ENCODE measurements around the gene SYNGR2. TPM values are rescaled to one million over a fixed set of nuclear protein-coding genes. Genes with fewer than 3 reads are reported as not detected.

The SYNGR2 gene
- total and polyA plus RNA-seq, 9 of the 15 experiments (the other 6 are each of a cell fraction or from before 2014, with no cell fraction given) = 1.4 to 173 (median 87.8) TPM

DNA sequence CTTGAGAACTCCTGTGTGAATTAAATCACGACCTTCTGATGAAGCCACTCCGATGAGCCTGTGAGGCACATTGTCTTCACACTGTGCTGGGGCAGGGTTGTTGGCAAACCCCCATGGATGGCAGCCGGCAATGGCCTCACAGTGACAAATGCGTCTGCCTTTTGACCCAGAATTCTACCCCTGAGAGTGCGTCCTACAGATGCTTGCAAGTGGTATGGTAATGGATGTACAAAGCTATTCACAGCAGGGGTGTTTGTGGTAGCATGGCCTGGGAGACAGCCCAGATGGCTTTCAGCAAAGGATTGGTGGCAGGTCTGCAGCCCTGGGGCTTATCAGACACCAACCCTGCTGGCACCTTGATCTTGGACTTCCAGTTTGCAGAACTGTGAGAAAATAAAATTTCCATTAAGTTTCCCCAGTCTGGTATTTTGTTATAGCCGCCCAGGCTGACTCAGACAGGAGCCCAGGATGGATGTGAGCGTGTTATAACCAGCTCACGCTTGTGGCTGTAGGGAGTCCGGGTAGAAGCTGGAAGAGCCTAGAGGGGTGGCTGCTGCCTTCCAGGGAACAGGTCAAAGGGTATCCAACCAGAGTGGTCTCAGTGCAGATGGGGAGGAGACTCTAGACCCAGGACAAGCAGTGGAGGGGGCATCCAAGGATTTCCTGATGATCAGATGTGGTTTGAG lies 28.9 kb downstream of the SYNGR2 start:
- Histone ChIP-seq H3K9me3 (replicated peaks; ENCODE audit: control insufficient read depth, insufficient read depth, low read depth, low read length) (no peaks in the 10 kb centered on the region), H3K27me3 (ENCODE audit: control insufficient read depth in 2 of 2, insufficient read depth in 2 of 2, low read length in 2 of 2) (no peaks in the 10 kb centered on the region), H3K4me3 (no peak overlapping the region), H3K79me2 (ENCODE audit: control insufficient read depth, insufficient read depth, low read length) (peaks cover 5% of the 10 kb centered on the region; the same call in 2 of the 3 replicates), H4K20me1 (replicated peaks; ENCODE audit: control insufficient read depth, insufficient read depth, low read length) (no peaks in the 10 kb centered on the region), H3K4me2 (ENCODE audit: insufficient read depth, low read length) (no peak overlapping the region), H3K9ac (ENCODE audit: insufficient read depth in 1 of 2, low read depth in 2 of 2, low read length in 2 of 2) (peak overlapping the region in 1 of 2 experiments; percentile 17; a peak in 1 of 4 replicates), H3K9me1 (ENCODE audit: control insufficient read depth, insufficient read depth, low read length) (no peaks in the 10 kb centered on the region), H3K4me1 (replicated peaks in 1 of 2; ENCODE audit: control insufficient read depth in 2 of 2, insufficient read depth in 2 of 2, low read length in 2 of 2) (peaks cover 0 to 3% of the 10 kb centered on the region in 2 experiments; a peak in 2 of 5 replicates), H3K27ac (ENCODE audit: extremely low read depth, low read depth, low read length) (no peak overlapping the region), H3K36me3 (ENCODE audit: control insufficient read depth, insufficient read depth, low read length) (peaks cover 67% of the 10 kb centered on the region; the same call in 2 of the 3 replicates), H2AFZ (ENCODE audit: low read depth, low read length) (no peak overlapping the region)
- no TSS peak for BruUV-seq (replicated peaks)
- peak; percentile 11 for FAIRE-seq
- intact Hi-C loops (cut with micrococcal nuclease) = no loop called here
- in situ Hi-C loops (cut with MboI) = no loop called here
- DNase-seq (ENCODE audit: extremely low read depth in 1 of 4, low spot score in 3 of 4) = no peak
- TF ChIP-seq DMBX1 (CRISPR knock-in tag; IDR thresholded peaks at IDR 0.05; ENCODE audit: borderline replicate concordance) = no peak
- no peak for TF ChIP-seq SAP30 (IDR thresholded peaks at IDR 0.05; ENCODE audit: borderline replicate concordance, insufficient read depth, low read depth, low read length, poor library complexity, severe bottlenecking)
- no peak for TF ChIP-seq GABPB2 (CRISPR knock-in tag; conservative IDR thresholded peaks at IDR 0.05)
- TF ChIP-seq CHCHD3 (CRISPR knock-in tag; IDR thresholded peaks at IDR 0.05) = no peak
- TF ChIP-seq ELF2 (CRISPR knock-in tag; IDR thresholded peaks at IDR 0.05) = no peak
- TF ChIP-seq, protein P1, sequence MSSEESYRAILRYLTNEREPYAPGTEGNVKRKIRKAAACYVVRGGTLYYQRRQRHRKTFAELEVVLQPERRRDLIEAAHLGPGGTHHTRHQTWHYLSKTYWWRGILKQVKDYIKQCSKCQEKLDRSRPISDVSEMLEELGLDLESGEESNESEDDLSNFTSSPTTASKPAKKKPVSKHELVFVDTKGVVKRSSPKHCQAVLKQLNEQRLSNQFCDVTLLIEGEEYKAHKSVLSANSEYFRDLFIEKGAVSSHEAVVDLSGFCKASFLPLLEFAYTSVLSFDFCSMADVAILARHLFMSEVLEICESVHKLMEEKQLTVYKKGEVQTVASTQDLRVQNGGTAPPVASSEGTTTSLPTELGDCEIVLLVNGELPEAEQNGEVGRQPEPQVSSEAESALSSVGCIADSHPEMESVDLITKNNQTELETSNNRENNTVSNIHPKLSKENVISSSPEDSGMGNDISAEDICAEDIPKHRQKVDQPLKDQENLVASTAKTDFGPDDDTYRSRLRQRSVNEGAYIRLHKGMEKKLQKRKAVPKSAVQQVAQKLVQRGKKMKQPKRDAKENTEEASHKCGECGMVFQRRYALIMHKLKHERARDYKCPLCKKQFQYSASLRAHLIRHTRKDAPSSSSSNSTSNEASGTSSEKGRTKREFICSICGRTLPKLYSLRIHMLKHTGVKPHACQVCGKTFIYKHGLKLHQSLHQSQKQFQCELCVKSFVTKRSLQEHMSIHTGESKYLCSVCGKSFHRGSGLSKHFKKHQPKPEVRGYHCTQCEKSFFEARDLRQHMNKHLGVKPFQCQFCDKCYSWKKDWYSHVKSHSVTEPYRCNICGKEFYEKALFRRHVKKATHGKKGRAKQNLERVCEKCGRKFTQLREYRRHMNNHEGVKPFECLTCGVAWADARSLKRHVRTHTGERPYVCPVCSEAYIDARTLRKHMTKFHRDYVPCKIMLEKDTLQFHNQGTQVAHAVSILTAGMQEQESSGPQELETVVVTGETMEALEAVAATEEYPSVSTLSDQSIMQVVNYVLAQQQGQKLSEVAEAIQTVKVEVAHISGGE (CRISPR knock-in tag; IDR thresholded peaks at IDR 0.05) = no peak
- CTCF ChIA-PET (ENCODE audit: low intra/inter-chr PET ratio) = no interaction called here
- no peak for ATAC-seq
- WGBS (ENCODE audit: insufficient coverage, low coverage, missing lambda C conversion rate) = 96% methylated on average over 9 of the region's 9 CpGs
- POLR2A ChIA-PET = interaction anchor here (0.8 to 5.5 kb wide), 3 partner anchors 10 to 114 kb away, joined by 4 to 29 read pairs (median 4); partner anchors contain the start of genes AFMID and TK1

Measured in K562 (cell line).